Glutamatergic neuron (in vitro differentiated cells): ENCODE data around the gene SEC11A. TPM values are rescaled to one million over a fixed set of nuclear protein-coding genes. Genes with fewer than 3 reads are reported as not detected.

Experiments used
- DNase-seq: peaks from one replicate; pipeline ENCODE4 v3.0.0; 2022
- H3K27ac Mint-ChIP-seq: one replicate; pipeline ENCODE4 v1.8.0; 2020; ENCODE audit warnings: mild to moderate bottlenecking, mixed read lengths, inconsistent platforms; ENCODE audit not compliant: unreplicated experiment
- H3K27me3 Mint-ChIP-seq: one replicate; pipeline ENCODE4 v1.8.0; 2020; ENCODE audit warnings: mild to moderate bottlenecking, moderate library complexity, mixed read lengths, inconsistent platforms; ENCODE audit not compliant: unreplicated experiment
- H3K36me3 Mint-ChIP-seq: one replicate; pipeline ENCODE4 v1.8.0; 2020; ENCODE audit warnings: mild to moderate bottlenecking, mixed read lengths, inconsistent platforms; ENCODE audit not compliant: unreplicated experiment
- H3K4me1 Mint-ChIP-seq: one replicate; pipeline ENCODE4 v1.8.0; 2020; ENCODE audit warnings: mild to moderate bottlenecking, low read depth, mixed read lengths, inconsistent platforms; ENCODE audit not compliant: unreplicated experiment
- H3K4me3 Mint-ChIP-seq: one replicate; pipeline ENCODE4 v1.8.0; 2020; ENCODE audit warnings: mild to moderate bottlenecking, mixed read lengths, inconsistent platforms; ENCODE audit not compliant: unreplicated experiment
- H3K9me3 Mint-ChIP-seq: one replicate; pipeline ENCODE4 v1.8.0; 2020; ENCODE audit warnings: mild to moderate bottlenecking, moderate library complexity, mixed read lengths, inconsistent platforms; ENCODE audit not compliant: unreplicated experiment
- total RNA-seq: library from RNA; stranded (reverse); fragmentation: NEBNext Ultra II Directional; extraction: Animal tissue kit (Norgen Biotek cat#: 25700); gene quantifications from one replicate; pipeline ENCODE4 v1.2.1, GENCODE V29; 2021; ENCODE audit not compliant: unreplicated experiment
- TF ChIP-seq, protein P1 (sequence below): fragments of 200-600 bp; sonication (generic); IDR thresholded peaks from one replicate; pipeline ENCODE4 v1.5.0; 2021; ENCODE audit not compliant: partially characterized antibody, unreplicated experiment

The SEC11A gene
- total RNA-seq, 1 donor from 2014 or later: 84.3 TPM

DNA sequence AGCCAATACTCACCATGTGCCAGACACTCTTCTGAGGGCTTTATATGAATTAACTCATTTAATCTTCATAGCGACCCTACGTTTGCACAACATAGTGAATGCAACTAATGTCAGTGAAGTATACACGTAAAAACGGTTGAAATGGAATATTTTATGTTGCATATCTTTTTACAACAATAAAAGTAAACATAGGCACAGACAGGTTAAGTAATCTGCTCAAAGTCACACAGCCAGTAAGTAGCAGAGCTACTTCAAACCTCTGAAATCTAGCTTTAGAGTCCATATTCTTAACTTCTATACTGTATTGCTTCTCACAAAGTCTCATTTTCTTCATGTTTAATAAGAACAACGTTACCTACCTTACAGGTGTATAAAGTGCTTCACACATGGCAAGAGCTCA is 1.6 kb downstream of the SEC11A start:
- Mint-ChIP-seq H3K9me3 (peaks cover 7% of the 10 kb centered on the region), H3K4me1 (peaks cover 4% of the 10 kb centered on the region), H3K27me3 (peaks cover 1% of the 10 kb centered on the region), H3K4me3 (peak overlapping the region; percentile 97), H3K27ac (no peak overlapping the region), H3K36me3 (no peaks in the 10 kb centered on the region)
- no peak for DNase-seq
- TF ChIP-seq, protein P1, sequence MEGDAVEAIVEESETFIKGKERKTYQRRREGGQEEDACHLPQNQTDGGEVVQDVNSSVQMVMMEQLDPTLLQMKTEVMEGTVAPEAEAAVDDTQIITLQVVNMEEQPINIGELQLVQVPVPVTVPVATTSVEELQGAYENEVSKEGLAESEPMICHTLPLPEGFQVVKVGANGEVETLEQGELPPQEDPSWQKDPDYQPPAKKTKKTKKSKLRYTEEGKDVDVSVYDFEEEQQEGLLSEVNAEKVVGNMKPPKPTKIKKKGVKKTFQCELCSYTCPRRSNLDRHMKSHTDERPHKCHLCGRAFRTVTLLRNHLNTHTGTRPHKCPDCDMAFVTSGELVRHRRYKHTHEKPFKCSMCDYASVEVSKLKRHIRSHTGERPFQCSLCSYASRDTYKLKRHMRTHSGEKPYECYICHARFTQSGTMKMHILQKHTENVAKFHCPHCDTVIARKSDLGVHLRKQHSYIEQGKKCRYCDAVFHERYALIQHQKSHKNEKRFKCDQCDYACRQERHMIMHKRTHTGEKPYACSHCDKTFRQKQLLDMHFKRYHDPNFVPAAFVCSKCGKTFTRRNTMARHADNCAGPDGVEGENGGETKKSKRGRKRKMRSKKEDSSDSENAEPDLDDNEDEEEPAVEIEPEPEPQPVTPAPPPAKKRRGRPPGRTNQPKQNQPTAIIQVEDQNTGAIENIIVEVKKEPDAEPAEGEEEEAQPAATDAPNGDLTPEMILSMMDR: no peak

DNA sequence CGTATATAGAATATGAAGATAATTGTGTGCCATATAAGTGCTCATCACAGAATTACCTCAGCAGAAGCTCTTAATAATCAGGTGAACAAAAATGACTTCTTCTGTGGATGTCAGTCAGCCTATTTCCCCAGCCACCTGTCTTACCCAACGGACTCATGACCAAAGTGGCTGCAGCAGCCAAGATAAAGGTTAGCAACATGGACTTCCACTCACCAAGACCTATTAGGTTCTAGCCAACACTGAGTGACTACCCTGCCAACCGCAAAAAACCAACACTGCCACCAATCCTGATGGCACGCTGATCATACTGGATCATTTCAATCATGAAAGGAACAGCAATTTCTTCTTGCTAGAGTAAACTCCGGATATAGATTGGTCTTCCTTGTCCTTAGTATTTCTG is 12.1 kb downstream of the SEC11A start:
- Mint-ChIP-seq H3K36me3 (no peaks in the 10 kb centered on the region), H3K9me3 (no peaks in the 10 kb centered on the region), H3K4me1 (peaks cover 7% of the 10 kb centered on the region), H3K27me3 (no peaks in the 10 kb centered on the region), H3K27ac (no peak overlapping the region), H3K4me3 (no peak overlapping the region)
- TF ChIP-seq, protein P1: no peak
- DNase-seq: no peak

DNA sequence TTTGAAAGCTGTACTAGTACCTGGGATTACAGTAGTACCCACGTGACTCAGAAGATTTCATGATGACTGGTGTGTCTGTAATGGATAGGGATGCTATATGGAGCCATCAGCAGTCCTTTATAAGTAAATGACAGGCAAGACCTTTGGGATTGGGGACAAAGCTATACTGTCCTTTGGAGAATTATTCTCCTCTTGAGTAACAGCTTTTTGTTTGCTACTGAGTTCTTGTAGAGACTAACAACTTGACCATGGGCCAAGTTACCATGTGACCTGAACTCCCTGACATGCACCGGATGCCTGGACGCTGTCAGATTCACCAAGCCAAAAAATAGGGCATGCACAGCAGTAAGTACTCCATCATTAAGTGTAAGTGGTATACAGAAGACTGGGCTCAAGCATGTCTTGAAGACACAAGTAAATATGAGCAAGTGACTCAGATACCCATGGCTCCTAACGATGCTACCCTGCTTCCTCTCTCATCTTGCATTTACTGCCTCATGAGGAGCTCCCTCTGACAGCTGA is 12.9 kb downstream of the SEC11A start:
- TF ChIP-seq, protein P1: no peak
- H3K27me3 Mint-ChIP-seq: no peaks in the 10 kb centered on the region
- H3K36me3 Mint-ChIP-seq: no peaks in the 10 kb centered on the region
- H3K4me3 Mint-ChIP-seq: no peak overlapping the region
- H3K27ac Mint-ChIP-seq: no peak overlapping the region
- H3K4me1 Mint-ChIP-seq: peaks cover 7% of the 10 kb centered on the region
- DNase-seq: no peak
- no peaks in the 10 kb centered on the region for H3K9me3 Mint-ChIP-seq

DNA sequence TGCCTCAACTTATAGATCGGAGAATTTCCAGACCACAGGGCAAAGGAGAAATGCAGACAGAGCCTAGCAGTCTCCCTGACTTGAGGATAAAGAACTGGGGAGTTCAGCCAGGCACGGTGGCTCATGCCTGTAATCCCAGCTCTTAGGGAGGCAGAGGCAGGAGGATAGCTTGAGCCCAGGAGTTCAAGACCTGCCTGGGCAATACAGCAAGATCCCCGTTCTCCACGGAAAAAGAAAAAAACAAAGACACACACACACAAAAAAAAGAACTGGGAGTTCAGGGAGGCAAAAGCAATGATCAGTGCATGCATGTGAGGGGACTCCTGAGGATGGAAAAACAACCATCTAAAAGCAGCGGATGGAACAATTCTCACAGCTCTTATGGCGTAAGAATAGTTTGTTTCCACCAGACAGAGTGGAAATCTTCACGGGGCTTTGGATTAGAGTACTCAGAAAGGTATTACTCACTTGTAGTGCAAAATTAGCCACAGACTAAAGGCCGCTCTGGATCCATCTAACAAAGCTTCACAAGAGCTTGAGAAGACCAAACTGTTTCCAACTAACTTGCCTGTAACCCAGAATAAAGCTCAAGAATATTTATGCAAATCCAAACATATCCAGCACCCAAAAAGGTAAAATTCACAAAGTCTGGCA is 16.3 kb downstream of the SEC11A start:
- Mint-ChIP-seq H3K4me3 (no peak overlapping the region), H3K4me1 (peaks cover 2% of the 10 kb centered on the region), H3K27ac (no peak overlapping the region), H3K27me3 (no peaks in the 10 kb centered on the region), H3K36me3 (no peaks in the 10 kb centered on the region), H3K9me3 (no peaks in the 10 kb centered on the region)
- DNase-seq: no peak
- TF ChIP-seq, protein P1: no peak

DNA sequence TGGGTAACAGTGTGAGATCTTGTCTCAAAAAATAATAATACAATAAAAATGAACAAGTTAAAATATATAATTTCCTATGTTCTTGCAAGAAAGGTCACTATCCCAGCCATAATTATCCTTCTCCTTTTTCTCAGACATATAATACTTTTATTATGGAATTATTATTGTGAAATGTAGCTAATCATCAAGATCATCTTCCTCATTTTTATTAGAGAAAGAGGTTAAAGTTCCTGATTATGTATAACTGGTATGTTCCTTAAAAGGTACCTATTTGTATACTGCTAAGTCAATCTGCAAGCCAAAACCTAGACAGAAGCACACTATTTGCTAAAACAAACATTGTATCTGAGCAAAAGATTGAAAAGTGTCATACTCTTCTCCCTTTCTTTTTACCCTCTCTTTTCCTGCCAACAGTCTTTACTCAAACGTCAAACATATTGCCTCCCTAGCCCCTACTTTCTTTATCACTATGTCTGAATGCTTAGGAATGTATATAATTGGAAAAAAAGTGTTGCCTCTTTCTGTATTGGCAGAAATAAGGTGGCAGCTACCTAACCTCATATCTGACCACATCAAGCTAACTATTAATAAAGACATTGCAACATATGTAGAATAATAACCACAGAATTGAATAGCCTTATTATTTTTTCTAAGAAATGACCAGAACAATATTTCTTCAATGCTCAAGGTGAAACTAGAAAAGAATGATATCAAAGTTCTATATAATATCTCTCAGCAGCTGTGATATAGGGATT is 18.5 kb downstream of the SEC11A start:
- TF ChIP-seq, protein P1: no peak
- Mint-ChIP-seq H3K36me3 (no peaks in the 10 kb centered on the region), H3K27me3 (no peaks in the 10 kb centered on the region), H3K4me1 (peaks cover 2% of the 10 kb centered on the region), H3K27ac (no peak overlapping the region), H3K9me3 (no peaks in the 10 kb centered on the region), H3K4me3 (no peak overlapping the region)
- no peak for DNase-seq
